Ecto neural progenitor cell (in vitro differentiated cells): ENCODE data around the gene MYOF.
"Not testable (repeated sequence)": the region's sequence is repeated elsewhere in the genome, so short reads cannot be mapped to it uniquely, and the experiment has no call there.

Experiments
- DNase-seq: peaks from one replicate; pipeline ENCODE4 v3.0.0-alpha.2; 2018; ENCODE audit warnings: low spot score

The MYOF gene

GRCh38 chr10:93420944-93421825 is 60.9 kb downstream of the MYOF start:
- DNase-seq: no peak

GRCh38 chr10:93420091-93420490 is 62.0 kb downstream of the MYOF start:
- DNase-seq: peak; percentile 72

GRCh38 chr10:93419016-93419415 is 63.1 kb downstream of the MYOF start:
- DNase-seq: not testable (repeated sequence)

GRCh38 chr10:93417921-93418320 is 64.2 kb downstream of the MYOF start:
- DNase-seq: no peak

GRCh38 chr10:93417266-93417665 is 64.9 kb downstream of the MYOF start:
- no peak for DNase-seq

- DNase-seq: no peak
Observed at GRCh38 chr10:93416824-93417223, 65.3 kb downstream of the MYOF start.

GRCh38 chr10:93415693-93416092 is 66.4 kb downstream of the MYOF start:
- DNase-seq: no peak

GRCh38 chr10:93413252-93413689 is 68.9 kb downstream of the MYOF start:
- DNase-seq: no peak

- no peak for DNase-seq
Observed at GRCh38 chr10:93412801-93413200, 69.3 kb downstream of the MYOF start.

GRCh38 chr10:93410697-93411348 is 71.3 kb downstream of the MYOF start:
- DNase-seq: no peak

GRCh38 chr10:93408783-93409182 is 73.4 kb downstream of the MYOF start:
- no peak for DNase-seq

GRCh38 chr10:93406364-93407145 is 75.6 kb downstream of the MYOF start:
- no peak for DNase-seq

GRCh38 chr10:93404048-93404354 is 78.1 kb downstream of the MYOF start:
- DNase-seq: no peak

GRCh38 chr10:93403152-93404047 is 78.7 kb downstream of the MYOF start:
- DNase-seq: no peak

GRCh38 chr10:93402192-93402591 is 79.9 kb downstream of the MYOF start:
- no peak for DNase-seq

GRCh38 chr10:93398528-93398927 is 83.6 kb downstream of the MYOF start:
- DNase-seq: no peak

GRCh38 chr10:93397020-93397419 is 85.1 kb downstream of the MYOF start:
- DNase-seq: no peak

- DNase-seq: no peak
Observed at GRCh38 chr10:93393211-93393610, 88.9 kb downstream of the MYOF start.

GRCh38 chr10:93392121-93392520 is 90.0 kb downstream of the MYOF start:
- no peak for DNase-seq

- no peak for DNase-seq
Observed at GRCh38 chr10:93390306-93391090, 91.6 kb downstream of the MYOF start.
